Mesothelial cell of epicardium (in vitro differentiated cells): ENCODE data around the gene ACER2. TPM values are rescaled to one million over a fixed set of nuclear protein-coding genes. Genes with fewer than 3 reads are reported as not detected.

ENCODE experiments used
- DNase-seq, 2 experiments: peaks; one replicate each; pipeline ENCODE4 v3.0.0; 2021; ENCODE audit warnings: low spot score in 2 of 2; ENCODE audit not compliant: unreplicated experiment in 2 of 2
- H3K27ac Mint-ChIP-seq: 2 replicates; pipeline ENCODE4 v1.8.0; 2021; ENCODE audit warnings: mixed read lengths
- H3K27me3 Mint-ChIP-seq: 2 replicates; pipeline ENCODE4 v1.8.0; 2021; ENCODE audit warnings: low read depth, mixed read lengths
- H3K36me3 Mint-ChIP-seq: 2 replicates; pipeline ENCODE4 v1.8.0; 2021; ENCODE audit warnings: mixed read lengths
- H3K4me1 Mint-ChIP-seq: 2 replicates; pipeline ENCODE4 v1.8.0; 2021; ENCODE audit warnings: mixed read lengths
- H3K4me3 Mint-ChIP-seq: 2 replicates; pipeline ENCODE4 v1.8.0; 2021; ENCODE audit warnings: mild to moderate bottlenecking, moderate library complexity, mixed read lengths
- H3K9me3 Mint-ChIP-seq: 2 replicates; pipeline ENCODE4 v1.8.0; 2021; ENCODE audit warnings: mixed read lengths
- CTCF ChIP-seq: fragments of 200-600 bp; sonication (generic); IDR thresholded peaks from one replicate; pipeline ENCODE4 v1.5.0; 2021; ENCODE audit warnings: antibody characterized with exemption; ENCODE audit not compliant: unreplicated experiment
- total RNA-seq: library from RNA; stranded (reverse); gene quantifications from 3 replicates; pipeline ENCODE4 v1.2.1, GENCODE V29; 2021

The ACER2 gene
- total RNA-seq, 1 donor from 2014 or later = 2.9 TPM

GRCh38 chr9:19465586-19466279, 56.9 kb downstream of the ACER2 start:
- no peak overlapping the region for H3K27ac Mint-ChIP-seq
- peaks cover 4% of the 10 kb centered on the region for H3K4me1 Mint-ChIP-seq
- H3K27me3 Mint-ChIP-seq = peaks cover 7% of the 10 kb centered on the region
- H3K36me3 Mint-ChIP-seq = no peaks in the 10 kb centered on the region
- H3K9me3 Mint-ChIP-seq = no peaks in the 10 kb centered on the region
- no peak overlapping the region for H3K4me3 Mint-ChIP-seq
- no peak for TF ChIP-seq CTCF
- DNase-seq = no peak

GRCh38 chr9:19466280-19466639, 57.5 kb downstream of the ACER2 start:
- Mint-ChIP-seq H3K27me3 (peaks cover 4% of the 10 kb centered on the region), H3K4me1 (peaks cover 4% of the 10 kb centered on the region), H3K36me3 (no peaks in the 10 kb centered on the region), H3K27ac (no peak overlapping the region), H3K9me3 (no peaks in the 10 kb centered on the region), H3K4me3 (no peak overlapping the region)
- DNase-seq = no peak
- no peak for TF ChIP-seq CTCF

- Mint-ChIP-seq H3K27ac (no peak overlapping the region), H3K36me3 (no peaks in the 10 kb centered on the region), H3K9me3 (no peaks in the 10 kb centered on the region), H3K4me1 (peaks cover 7% of the 10 kb centered on the region), H3K27me3 (peaks cover 11% of the 10 kb centered on the region), H3K4me3 (no peak overlapping the region)
- no peak for DNase-seq
- TF ChIP-seq CTCF = no peak
Measured at GRCh38 chr9:19469271-19469670, 60.5 kb downstream of the ACER2 start.

- H3K9me3 Mint-ChIP-seq = no peaks in the 10 kb centered on the region
- no peaks in the 10 kb centered on the region for H3K36me3 Mint-ChIP-seq
- peaks cover 4% of the 10 kb centered on the region for H3K4me1 Mint-ChIP-seq
- H3K27me3 Mint-ChIP-seq = peaks cover 21% of the 10 kb centered on the region
- no peak overlapping the region for H3K4me3 Mint-ChIP-seq
- no peak for TF ChIP-seq CTCF
- no peak overlapping the region for H3K27ac Mint-ChIP-seq
- no peak for DNase-seq
Measured at GRCh38 chr9:19470567-19470966, 61.8 kb downstream of the ACER2 start.

- DNase-seq = no peak
- Mint-ChIP-seq H3K27me3 (peaks cover 21% of the 10 kb centered on the region), H3K36me3 (no peaks in the 10 kb centered on the region), H3K4me1 (peaks cover 4% of the 10 kb centered on the region), H3K9me3 (no peaks in the 10 kb centered on the region), H3K4me3 (no peak overlapping the region), H3K27ac (no peak overlapping the region)
- no peak for TF ChIP-seq CTCF
Measured at GRCh38 chr9:19470981-19471650, 62.3 kb downstream of the ACER2 start.
